DOHH2 (cell line): ENCODE data around the gene ACSS2.
A peak's percentile ranks its signal among the peaks of the same experiment; 100 is the strongest.

Source experiments
- H3F3A ChIP-seq: fragments of 200-600 bp; sonication (generic), shearing (Covaris generic); 2 replicates; pipeline ENCODE4 v1.6.0; 2016; ENCODE audit warnings: antibody characterized with exemption, mild to moderate bottlenecking; ENCODE audit not compliant: control insufficient read depth, insufficient read depth
- H3K27ac ChIP-seq: fragments of 200-600 bp; sonication (generic); 2 replicates; pipeline ENCODE4 v1.5.1; 2014; ENCODE audit warnings: low read depth, mild to moderate bottlenecking, low read length, moderate library complexity
- H3K27me3 ChIP-seq: fragments of 200-600 bp; sonication (generic); 2 replicates; pipeline ENCODE4 v1.6.1; 2014; ENCODE audit warnings: mild to moderate bottlenecking, low read length, mixed read lengths; ENCODE audit not compliant: control insufficient read depth
- H3K36me3 ChIP-seq: fragments of 200-600 bp; sonication (generic); 2 replicates; pipeline ENCODE4 v1.6.1; 2014; ENCODE audit warnings: mild to moderate bottlenecking, low read length, moderate library complexity, mixed read lengths; ENCODE audit not compliant: control insufficient read depth
- H3K4me1 ChIP-seq: fragments of 200-600 bp; sonication (generic); 2 replicates; pipeline ENCODE4 v1.6.1; 2014; ENCODE audit warnings: mild to moderate bottlenecking, low read length, mixed read lengths; ENCODE audit not compliant: control insufficient read depth
- H3K4me2 ChIP-seq: fragments of 200-600 bp; sonication (generic); 2 replicates; pipeline ENCODE4 v1.6.0; 2014; ENCODE audit warnings: mild to moderate bottlenecking, low read length, moderate library complexity
- H3K4me3 ChIP-seq: fragments of 200-600 bp; sonication (generic); 2 replicates; pipeline ENCODE4 v1.5.1; 2014; ENCODE audit warnings: mild to moderate bottlenecking, low read length, mixed read lengths
- H3K79me2 ChIP-seq: fragments of 200-600 bp; sonication (generic); 2 replicates; pipeline ENCODE4 v1.6.1; 2014; ENCODE audit warnings: mild to moderate bottlenecking, low read length, mixed read lengths; ENCODE audit not compliant: control insufficient read depth
- H3K9me2 ChIP-seq: fragments of 200-600 bp; sonication (generic); replicated peaks from 2 replicates; pipeline ENCODE4 v1.6.1; 2014; ENCODE audit warnings: mild to moderate bottlenecking, low read length, mixed read lengths; ENCODE audit not compliant: control insufficient read depth
- H3K9me3 ChIP-seq: fragments of 200-600 bp; sonication (generic); 2 replicates; pipeline ENCODE4 v1.6.1; 2014; ENCODE audit warnings: antibody characterized with exemption, low read length, mixed read lengths; ENCODE audit not compliant: control insufficient read depth, insufficient read depth
- H4K20me1 ChIP-seq: fragments of 200-600 bp; sonication (generic); 2 replicates; pipeline ENCODE4 v1.6.0; 2014; ENCODE audit warnings: low read depth, mild to moderate bottlenecking, antibody characterized with exemption, low read length, moderate library complexity; ENCODE audit not compliant: control insufficient read depth, insufficient read depth
- CTCF ChIP-seq: fragments of 200-600 bp; sonication (generic); IDR thresholded peaks from one replicate; pipeline ENCODE4 v1.5.1; 2014; ENCODE audit warnings: antibody characterized with exemption, mild to moderate bottlenecking, low read depth, low read length; ENCODE audit not compliant: poor library complexity, severe bottlenecking
- EZH2phosphoT487 ChIP-seq: fragments of 200-600 bp; sonication (generic); IDR thresholded peaks from 2 replicates; pipeline ENCODE4 v1.6.1; 2017; ENCODE audit warnings: borderline replicate concordance, mild to moderate bottlenecking, antibody characterized with exemption, low read length, moderate library complexity, mixed read lengths

ACSS2 gene

GRCh38 chr20:34951652-34952051 lies 75.2 kb downstream of the ACSS2 start:
- Histone ChIP-seq H3K36me3 (peaks cover 26% of the 10 kb centered on the region), H4K20me1 (no peaks in the 10 kb centered on the region), H3K9me2 (no peaks in the 10 kb centered on the region), H3K4me2 (peak overlapping the region; percentile 63), H3K4me1 (peaks cover 31% of the 10 kb centered on the region), H3F3A (no peaks in the 10 kb centered on the region), H3K9me3 (no peaks in the 10 kb centered on the region), H3K27me3 (no peaks in the 10 kb centered on the region), H3K4me3 (peak overlapping the region; percentile 17), H3K79me2 (peaks cover 10% of the 10 kb centered on the region), H3K27ac (no peak overlapping the region)
- no peak for TF ChIP-seq EZH2phosphoT487

- H3K27ac ChIP-seq, result no peak overlapping the region
- no peaks in the 10 kb centered on the region for H3K9me2 ChIP-seq
- no peaks in the 10 kb centered on the region for H3K27me3 ChIP-seq
- H3F3A ChIP-seq, result no peaks in the 10 kb centered on the region
- no peak overlapping the region for H3K4me2 ChIP-seq
- peaks cover 10% of the 10 kb centered on the region for H3K79me2 ChIP-seq
- H3K9me3 ChIP-seq, result no peaks in the 10 kb centered on the region
- H3K36me3 ChIP-seq, result peaks cover 25% of the 10 kb centered on the region
- TF ChIP-seq EZH2phosphoT487, result no peak
- no peak for TF ChIP-seq CTCF
- H3K4me3 ChIP-seq, result no peak overlapping the region
- no peaks in the 10 kb centered on the region for H4K20me1 ChIP-seq
- peaks cover 31% of the 10 kb centered on the region for H3K4me1 ChIP-seq
Observed at GRCh38 chr20:34952671-34953070, 76.3 kb downstream of the ACSS2 start.

GRCh38 chr20:34953960-34954359 lies 77.5 kb downstream of the ACSS2 start:
- Histone ChIP-seq H3F3A (no peaks in the 10 kb centered on the region), H3K27ac (no peak overlapping the region), H4K20me1 (no peaks in the 10 kb centered on the region), H3K36me3 (peaks cover 25% of the 10 kb centered on the region), H3K79me2 (peaks cover 10% of the 10 kb centered on the region), H3K9me2 (no peaks in the 10 kb centered on the region), H3K9me3 (no peaks in the 10 kb centered on the region), H3K4me1 (peaks cover 31% of the 10 kb centered on the region), H3K4me2 (no peak overlapping the region), H3K27me3 (no peaks in the 10 kb centered on the region), H3K4me3 (no peak overlapping the region)
- TF ChIP-seq CTCF (no peak), EZH2phosphoT487 (no peak)

- H3K27me3 ChIP-seq, result no peaks in the 10 kb centered on the region
- no peaks in the 10 kb centered on the region for H3K9me2 ChIP-seq
- H3K36me3 ChIP-seq, result peaks cover 20% of the 10 kb centered on the region
- H3F3A ChIP-seq, result no peaks in the 10 kb centered on the region
- H3K9me3 ChIP-seq, result no peaks in the 10 kb centered on the region
- no peaks in the 10 kb centered on the region for H4K20me1 ChIP-seq
- H3K4me2 ChIP-seq, result peak overlapping the region; percentile 91
- H3K4me3 ChIP-seq, result peak overlapping the region; percentile 93
- H3K4me1 ChIP-seq, result peaks cover 31% of the 10 kb centered on the region
- peak overlapping the region; percentile 54 for H3K27ac ChIP-seq
- TF ChIP-seq EZH2phosphoT487, result no peak
- TF ChIP-seq CTCF, result no peak
- peaks cover 10% of the 10 kb centered on the region for H3K79me2 ChIP-seq
Observed at GRCh38 chr20:34954904-34955230, 78.5 kb downstream of the ACSS2 start.
